HG03432 (cell line): ENCODE measurements around the gene RNF150.

Experiments
- ATAC-seq: cut with Tn5 transposase; IDR thresholded peaks from one replicate; pipeline ENCODE4 v1.9.1; 2021; ENCODE audit warnings: mild to moderate bottlenecking, moderate library complexity; ENCODE audit not compliant: unreplicated experiment

RNF150 gene

GRCh38 chr4:140870427-140870826 is 262.8 kb downstream of the RNF150 start:
- no peak for ATAC-seq

- ATAC-seq: no peak
Observed at GRCh38 chr4:140869446-140869845, 263.8 kb downstream of the RNF150 start.

- ATAC-seq: no peak
Observed at GRCh38 chr4:140867356-140867755, 265.9 kb downstream of the RNF150 start.

GRCh38 chr4:140866492-140867005 is 266.7 kb downstream of the RNF150 start:
- ATAC-seq: no peak

- no peak for ATAC-seq
Observed at GRCh38 chr4:140865253-140866217, 267.7 kb downstream of the RNF150 start.

- ATAC-seq: no peak
Observed at GRCh38 chr4:140863197-140863596, 270.1 kb downstream of the RNF150 start.

- ATAC-seq: no peak
Observed at GRCh38 chr4:140862177-140862442, 271.2 kb downstream of the RNF150 start.

GRCh38 chr4:140861359-140862176 is 271.7 kb downstream of the RNF150 start:
- peak; percentile 64 for ATAC-seq

- no peak for ATAC-seq
Observed at GRCh38 chr4:140858897-140859296, 274.4 kb downstream of the RNF150 start.

- ATAC-seq: no peak
Observed at GRCh38 chr4:140857111-140857510, 276.2 kb downstream of the RNF150 start.

GRCh38 chr4:140856621-140857062 is 276.6 kb downstream of the RNF150 start:
- no peak for ATAC-seq

GRCh38 chr4:140854168-140854567 is 279.1 kb downstream of the RNF150 start:
- no peak for ATAC-seq

GRCh38 chr4:140851804-140852203 is 281.5 kb downstream of the RNF150 start:
- no peak for ATAC-seq

- ATAC-seq: peak; percentile 91
Observed at GRCh38 chr4:140851032-140851636, 282.1 kb downstream of the RNF150 start.

- ATAC-seq: no peak
Observed at GRCh38 chr4:140849526-140849925, 283.7 kb downstream of the RNF150 start.

GRCh38 chr4:140846736-140847135 is 286.5 kb downstream of the RNF150 start:
- ATAC-seq: no peak

- no peak for ATAC-seq
Observed at GRCh38 chr4:140844061-140844460, 289.2 kb downstream of the RNF150 start.

- ATAC-seq: no peak
Observed at GRCh38 chr4:140841186-140841585, 292.1 kb downstream of the RNF150 start.

GRCh38 chr4:140839888-140840790 is 293.1 kb downstream of the RNF150 start:
- no peak for ATAC-seq

- no peak for ATAC-seq
Observed at GRCh38 chr4:140839406-140839805, 293.9 kb downstream of the RNF150 start.
